Stomach (tissue), 19 donors: ENCODE data around the gene DGAT2L6. TPM values are rescaled to one million over a fixed set of nuclear protein-coding genes. Genes with fewer than 3 reads are reported as not detected.

Experiments
- DNase-seq, 2 donors: peaks; one replicate each; pipeline versions ENCODE4 v3.0.0 to v3.0.0-alpha.2; 2013 to 2019
- H3K27ac ChIP-seq, 5 donors: fragments of 200-600 bp in 4 of 5; sonication (generic) in 4 of 5; one replicate each; pipeline ENCODE4 v1.5.1; 2013 to 2019; ENCODE audit warnings: mild to moderate bottlenecking in 1 of 5, moderate library complexity in 1 of 5
- H3K27me3 ChIP-seq, 3 donors: fragments of 200-600 bp; sonication (generic); one replicate each; pipeline ENCODE4 v1.5.1; 2017 to 2019; ENCODE audit warnings: mixed run types in 1 of 3
- H3K36me3 ChIP-seq, 4 donors: fragments of 200-600 bp; sonication (generic); 1 replicate in 3 of 4; 2 replicates in 1 of 4; pipeline ENCODE4 v1.5.1; 2016 to 2019
- H3K4me1 ChIP-seq, 4 donors: fragments of 200-600 bp; sonication (generic); one replicate each; pipeline ENCODE4 v1.5.1; 2016 to 2019
- H3K4me3 ChIP-seq, 4 donors: fragments of 200-600 bp; sonication (generic) in 3 of 4; one replicate each; pipeline ENCODE4 v1.5.1; 2016 to 2019; ENCODE audit warnings: mild to moderate bottlenecking in 1 of 4
- H3K9me3 ChIP-seq, 4 donors: fragments of 200-600 bp; sonication (generic); one replicate each; pipeline ENCODE4 v1.5.1; 2016 to 2019
- CTCF ChIP-seq, 7 experiments: fragments of 450-650 bp in 4 of 7; fragments of 200-600 bp in 3 of 7; sonication (generic) in 3 of 7; IDR thresholded peaks; one replicate each; pipeline ENCODE4 v1.5.1; 2016 to 2019; ENCODE audit warnings: antibody characterized with exemption in 7 of 7, control low read depth in 2 of 7, mild to moderate bottlenecking in 1 of 7
- EP300 ChIP-seq: sonication (generic); formaldehyde crosslinking; IDR thresholded peaks from one replicate; pipeline ENCODE4 v1.6.1; 2017; ENCODE audit warnings: antibody characterized with exemption
- POLR2A ChIP-seq, 4 donors: fragments of 450-650 bp; IDR thresholded peaks; one replicate each; pipeline ENCODE4 v1.6.1; 2016; ENCODE audit warnings: antibody characterized with exemption in 4 of 4, control low read depth in 2 of 4, mild to moderate bottlenecking in 1 of 4, moderate library complexity in 1 of 4
- POLR2AphosphoS5 ChIP-seq, 3 donors: sonication (generic); formaldehyde crosslinking; IDR thresholded peaks; one replicate each; pipeline ENCODE4 v1.6.1; 2016; ENCODE audit warnings: antibody characterized with exemption in 3 of 3
- WGBS, 5 donors: extraction: QIAGEN DNeasy Blood & Tissue Kit in 3 of 5; methylation state at CpG; one replicate each; pipeline versions ENCODE4 v1.1.5 to v1.1.7; 2013 to 2018; 5-methylcytosine and 5-hydroxymethylcytosine counted together
- intact Hi-C: fragments of 100-400 bp; cut with DNase I; formaldehyde crosslinking; loops from one replicate; pipeline ENCODE4 v1.15.1; 2023; ENCODE audit warnings: low total_unique reads
- long read RNA-seq, 10 donors: transcript quantifications; one replicate each; lab custom pipeline, GENCODE V29; 2026
- polyA plus RNA-seq, 3 donors: library from polyadenylated mRNA; stranded (reverse); fragments of 200-250 nt; gene quantifications; one replicate each; pipeline ENCODE4 v1.2.3, GENCODE V29; 2013
- total RNA-seq, 5 donors: library from RNA; depleted of rRNA; stranded (reverse); fragments of >200 nt; gene quantifications; one replicate each; pipeline versions ENCODE4 v1.1.0 to v1.2.3, GENCODE V29; 2014 to 2016
- donor health status: healthy with polysubstance abuse.
- donor health status: Bipolar disorder and iron deficiency.
- donor health status: healthy.

The DGAT2L6 gene
- total RNA-seq (not detected), polyA plus RNA-seq (not detected)
- long read RNA-seq, donor 1 = 0 reads
- long read RNA-seq, donor 2 = 0 reads
- long read RNA-seq, donor 3 = 0 reads
- long read RNA-seq, donor 4 = 0 reads
- long read RNA-seq, donor 5 = 0 reads
- long read RNA-seq, donor 6 = 0 reads
- long read RNA-seq, donor 7 = 0 reads
- long read RNA-seq, donor 8 = 0 reads
- long read RNA-seq, donor 9 = 0 reads
- long read RNA-seq, donor 10 = 0 reads

GRCh38 chrX:70176938-70177533 is at the start of gene DGAT2L6:
Gene DGAT2L6 (plus strand): TSS chrX:70177483. CDS start chrX:70177583, 100 bp downstream.
- TF ChIP-seq POLR2AphosphoS5 (IDR thresholded peaks at IDR 0.05) = no peak
- TF ChIP-seq CTCF (IDR thresholded peaks at IDR 0.05) = no peak
- TF ChIP-seq EP300 = no peak
- no peak for TF ChIP-seq POLR2A (IDR thresholded peaks at IDR 0.05)
- DNase-seq = no peak
- Histone ChIP-seq H3K27me3 (peaks cover 0 to 6% (median 0%) of the 10 kb centered on the region in 3 donors), H3K4me3 (no peak within 1 kb of the TSS), H3K36me3 (no peaks in the 10 kb centered on the region), H3K27ac (no peak within 1 kb of the TSS), H3K9me3 (no peaks in the 10 kb centered on the region), H3K4me1 (no peaks in the 10 kb centered on the region)
- WGBS, 5 donors = 58 to 71% (median 65%) methylated on average over 7 of the region's 7 CpGs
- intact Hi-C loops = no loop called here

GRCh38 chrX:70128071-70128470 is 49.2 kb upstream of the DGAT2L6 start:
- no peak for DNase-seq

GRCh38 chrX:70129816-70130215 is 47.5 kb upstream of the DGAT2L6 start:
- Histone ChIP-seq H3K4me1 (peaks cover 3 to 14% (median 10%) of the 10 kb centered on the region in 4 donors), H3K36me3 (no peaks in the 10 kb centered on the region), H3K9me3 (peaks cover 0 to 8% (median 3%) of the 10 kb centered on the region in 4 donors), H3K27ac (no peak overlapping the region), H3K27me3 (no peaks in the 10 kb centered on the region), H3K4me3 (no peak overlapping the region)
- intact Hi-C loops = no loop called here
- WGBS, 5 donors = 19 to 60% (median 24%) methylated on average over 1 of the region's 1 CpG
- DNase-seq = no peak
- TF ChIP-seq CTCF (IDR thresholded peaks at IDR 0.05) = no peak
- TF ChIP-seq POLR2A (IDR thresholded peaks at IDR 0.05) = no peak
- TF ChIP-seq POLR2AphosphoS5 (IDR thresholded peaks at IDR 0.05) = no peak
- no peak for TF ChIP-seq EP300

More at GRCh38 chrX:70128071-70128470, 49.2 kb upstream of the DGAT2L6 start:
- intact Hi-C loops = no loop called here
- TF ChIP-seq POLR2AphosphoS5 (IDR thresholded peaks at IDR 0.05) = no peak
- no peak for TF ChIP-seq CTCF (IDR thresholded peaks at IDR 0.05)
- TF ChIP-seq POLR2A (IDR thresholded peaks at IDR 0.05) = no peak
- Histone ChIP-seq H3K36me3 (no peaks in the 10 kb centered on the region), H3K9me3 (peaks cover 0 to 2% (median 0%) of the 10 kb centered on the region in 4 donors), H3K27ac (no peak overlapping the region), H3K4me1 (peaks cover 0 to 7% (median 2%) of the 10 kb centered on the region in 4 donors), H3K4me3 (no peak overlapping the region), H3K27me3 (no peaks in the 10 kb centered on the region)
- 65 to 92% (median 74%) methylated on average over 2 to 9 of the region's 9 CpGs for WGBS, 5 donors

GRCh38 chrX:70132224-70132623 is 45.1 kb upstream of the DGAT2L6 start:
- no peak for DNase-seq
- intact Hi-C loops = no loop called here

More at GRCh38 chrX:70132224-70132623, 45.1 kb upstream of the DGAT2L6 start:
- peaks cover 0 to 9% (median 4%) of the 10 kb centered on the region in 4 donors for H3K36me3 ChIP-seq
- H3K27me3 ChIP-seq = no peaks in the 10 kb centered on the region
- H3K4me1 ChIP-seq = peaks cover 10 to 27% (median 20%) of the 10 kb centered on the region in 4 donors
- H3K4me3 ChIP-seq = no peak overlapping the region
- TF ChIP-seq EP300 (no peak), CTCF (IDR thresholded peaks at IDR 0.05) (no peak), POLR2A (IDR thresholded peaks at IDR 0.05) (no peak), POLR2AphosphoS5 (IDR thresholded peaks at IDR 0.05) (no peak)
- no peak overlapping the region for H3K27ac ChIP-seq
- peaks cover 0 to 8% (median 3%) of the 10 kb centered on the region in 4 donors for H3K9me3 ChIP-seq
- WGBS, 5 donors = 28 to 51% (median 36%) methylated on average over 4 of the region's 4 CpGs
